Fibroblast of skin of abdomen (primary cell): ENCODE data around the gene FST.

ENCODE experiments used
- DNase-seq: peaks from one replicate; pipeline ENCODE4 v3.0.0-alpha.2; 2013

The FST gene

GRCh38 chr5:53520813-53521212, 40.4 kb downstream of the FST start:
- DNase-seq: no peak
